SK-N-SH (cell line): Measurements from ENCODE around the gene CNOT11. TPM values are rescaled to one million over a fixed set of nuclear protein-coding genes. Genes with fewer than 3 reads are reported as not detected.

ENCODE experiments used
- CTCF ChIA-PET: fragments of 300-600, 350-600 bp; formaldehyde crosslinking; extraction: SDS; loops from one replicate; lab custom pipeline; 2021; lab: Yijun Ruan, JAX
- POLR2A ChIA-PET: fragments of 350-600 bp; sonication (Branson Sonifier 250); formaldehyde crosslinking; extraction: SDS; loops from one replicate; lab custom pipeline; 2020; ENCODE audit warnings: antibody characterized with exemption, inconsistent platforms; lab: Yijun Ruan, JAX
- DNase-seq: peaks from one replicate; pipeline ENCODE4 v3.0.0; 2012
- H2AFZ ChIP-seq: fragments of 200-600 bp; sonication (generic); 2 replicates; pipeline ENCODE4 v1.8.1; 2016; ENCODE audit warnings: antibody characterized with exemption, mild to moderate bottlenecking, low read depth
- H3F3A ChIP-seq: fragments of 200-600 bp; sonication (generic); replicated peaks from 2 replicates; pipeline ENCODE3; 2016; ENCODE audit warnings: antibody characterized with exemption, mild to moderate bottlenecking; ENCODE audit not compliant: insufficient read depth
- H3K27ac ChIP-seq, 2 experiments: fragments of 200-500 bp in 1 of 2; fragments of 200-600 bp in 1 of 2; sonication (Bioruptor generic) in 1 of 2; sonication (generic), shearing (Covaris generic) in 1 of 2; 2 replicates each; pipeline versions ENCODE4 v1.5.1 to v1.6.1; 2014 to 2016; ENCODE audit warnings: low read depth in 2 of 2, inconsistent platforms in 1 of 2, low read length in 1 of 2, mild to moderate bottlenecking in 1 of 2, mixed read lengths in 1 of 2
- H3K27me3 ChIP-seq: fragments of 200-600 bp; sonication (generic), shearing (Covaris generic); 2 replicates; pipeline ENCODE4 v1.6.1; 2016; ENCODE audit warnings: mixed run types; ENCODE audit not compliant: insufficient read depth
- H3K36me3 ChIP-seq, 2 experiments: fragments of 200-500 bp in 1 of 2; fragments of 200-600 bp in 1 of 2; sonication (Bioruptor generic) in 1 of 2; sonication (generic) in 1 of 2; replicated peaks in 1 of 2; 2 replicates each; pipeline versions ENCODE3 to v1.5.1; 2014 to 2016; ENCODE audit warnings: low read length in 1 of 2, mild to moderate bottlenecking in 1 of 2; ENCODE audit not compliant: insufficient read depth in 2 of 2, control insufficient read depth in 1 of 2
- H3K4me1 ChIP-seq, 2 experiments: fragments of 200-500 bp in 1 of 2; fragments of 200-600 bp in 1 of 2; sonication (Bioruptor generic) in 1 of 2; sonication (generic), shearing (Covaris generic) in 1 of 2; 2 replicates each; pipeline versions ENCODE4 v1.5.1 to v1.6.1; 2014 to 2016; ENCODE audit warnings: low read depth in 1 of 2, low read length in 1 of 2, mixed run types in 1 of 2; ENCODE audit not compliant: insufficient read depth in 2 of 2, control insufficient read depth in 1 of 2
- H3K4me2 ChIP-seq: fragments of 200-600 bp; sonication (generic), shearing (Covaris generic); 2 replicates; pipeline ENCODE4 v1.6.1; 2017; ENCODE audit warnings: mixed run types
- H3K4me3 ChIP-seq, 2 experiments: fragments of 200-500 bp in 1 of 2; fragments of 200-600 bp in 1 of 2; sonication (Bioruptor generic) in 1 of 2; sonication (generic), shearing (Covaris generic) in 1 of 2; 2 replicates each; pipeline versions ENCODE4 v1.5.1 to v1.8.1; 2014 to 2016; ENCODE audit warnings: low read depth in 2 of 2, inconsistent platforms in 1 of 2, low read length in 1 of 2, mild to moderate bottlenecking in 1 of 2, mixed read lengths in 1 of 2, moderate library complexity in 1 of 2
- H3K79me2 ChIP-seq: fragments of 200-600 bp; sonication (generic); 2 replicates; pipeline ENCODE4 v1.8.1; 2017; ENCODE audit warnings: mild to moderate bottlenecking; ENCODE audit not compliant: insufficient read depth
- H3K9ac ChIP-seq: fragments of 200-600 bp; sonication (generic); 2 replicates; pipeline ENCODE4 v1.6.1; 2017; ENCODE audit warnings: mixed run types
- H3K9me2 ChIP-seq: fragments of 200-600 bp; sonication (generic); 2 replicates; pipeline ENCODE4 v1.6.1; 2017; ENCODE audit warnings: mixed run types
- H3K9me3 ChIP-seq: fragments of 200-600 bp; sonication (generic); 2 replicates; pipeline ENCODE4 v1.6.1; 2017; ENCODE audit warnings: mixed run types, mild to moderate bottlenecking, moderate library complexity
- H4K20me1 ChIP-seq: fragments of 200-600 bp; sonication (generic); 2 replicates; pipeline ENCODE4 v1.6.1; 2017; ENCODE audit warnings: mild to moderate bottlenecking, mixed run types; ENCODE audit not compliant: insufficient read depth
- CHD2 ChIP-seq: fragments of 150-350 bp; IDR thresholded peaks from 2 replicates; pipeline ENCODE4 v1.6.1; 2018; ENCODE audit warnings: low read length; ENCODE audit not compliant: partially characterized antibody
- GABPA ChIP-seq: IDR thresholded peaks from 2 replicates; pipeline ENCODE4 v1.4.0; 2012; ENCODE audit warnings: low read depth, mild to moderate bottlenecking
- NFIC ChIP-seq: IDR thresholded peaks from 2 replicates; pipeline ENCODE4 v1.4.0; 2012; ENCODE audit warnings: borderline replicate concordance
- NRF1 ChIP-seq: IDR thresholded peaks from 2 replicates; pipeline ENCODE4 v1.6.1; 2012; ENCODE audit warnings: low read depth, mild to moderate bottlenecking, low read length
- PBX3 ChIP-seq: IDR thresholded peaks from 2 replicates; pipeline ENCODE4; 2012
- POLR2AphosphoS5 ChIP-seq: IDR thresholded peaks from 2 replicates; pipeline ENCODE4 v1.6.1; 2012; ENCODE audit warnings: low read depth, low read length
- RAD21 ChIP-seq: IDR thresholded peaks from 2 replicates; pipeline ENCODE4 v1.6.1; 2012; ENCODE audit warnings: mild to moderate bottlenecking, low read length
- REST ChIP-seq: IDR thresholded peaks from 2 replicates; pipeline ENCODE4 v1.6.1; 2012; ENCODE audit warnings: mild to moderate bottlenecking, low read depth, low read length, moderate library complexity
- RFX5 ChIP-seq: IDR thresholded peaks from 2 replicates; pipeline ENCODE4 v1.6.1; 2012; ENCODE audit warnings: mild to moderate bottlenecking, improper control_type of control experiment, low read length
- RXRA ChIP-seq: IDR thresholded peaks from 2 replicates; pipeline ENCODE4 v1.4.0; 2012; ENCODE audit warnings: low read depth, mild to moderate bottlenecking, borderline replicate concordance
- SIN3A ChIP-seq: IDR thresholded peaks from 2 replicates; pipeline ENCODE4 v1.6.1; 2012; ENCODE audit warnings: low read depth, mild to moderate bottlenecking, low read length, moderate library complexity, borderline replicate concordance
- TCF12 ChIP-seq: IDR thresholded peaks from 2 replicates; pipeline ENCODE4 v1.4.0; 2012
- ZBTB33 ChIP-seq: IDR thresholded peaks from 2 replicates; pipeline ENCODE4 v1.4.0; 2012; ENCODE audit warnings: low read depth, borderline replicate concordance
- WGBS: methylation state at CpG from one replicate; pipeline ENCODE4 v1.1.6; 2017; ENCODE audit warnings: low lambda C conversion rate; 5-methylcytosine and 5-hydroxymethylcytosine counted together
- polyA plus RNA-seq, 3 experiments: library from polyadenylated mRNA; depleted of rRNA; stranded (reverse); fragments of >200 nt; gene quantifications; 2 replicates each; pipeline ENCODE4 v1.2.3, GENCODE V29; 2012

Gene CNOT11
- polyA plus RNA-seq, 1 of the 3 experiments (the other 2 are of a cell fraction) = 38.4 TPM

GRCh38 chr2:101258804-101259203, 6.1 kb downstream of the CNOT11 start:
- Histone ChIP-seq H3K9me2 (no peaks in the 10 kb centered on the region), H3K4me2 (no peak overlapping the region), H3K4me3 (no peak overlapping the region), H3K27ac (no peak overlapping the region), H2AFZ (no peak overlapping the region), H3K79me2 (peaks cover 70% of the 10 kb centered on the region), H4K20me1 (peaks cover 12% of the 10 kb centered on the region; the same call in 1 of the 2 replicates), H3K36me3 (peaks cover 19 to 36% of the 10 kb centered on the region in 2 experiments), H3K27me3 (no peaks in the 10 kb centered on the region), H3K4me1 (peaks cover 3 to 10% of the 10 kb centered on the region in 2 experiments; a peak in 1 of 4 replicates), H3F3A (no peaks in the 10 kb centered on the region), H3K9me3 (no peaks in the 10 kb centered on the region), H3K9ac (no peak overlapping the region)
- WGBS = 97% methylated on average over 8 of the region's 8 CpGs
- no peak for DNase-seq
- ChIA-PET CTCF (interaction anchor here (1.1 kb wide), 1 partner anchor 9 kb away, joined by 3 read pairs; no protein-coding TSS in a partner anchor), POLR2A (no interaction called here)
- TF ChIP-seq ZBTB33 (no peak), RAD21 (no peak), RXRA (no peak), POLR2AphosphoS5 (no peak), SIN3A (no peak), GABPA (no peak), NRF1 (no peak)

- no peak overlapping the region for H3K4me2 ChIP-seq
- H3K79me2 ChIP-seq = peaks cover 48% of the 10 kb centered on the region
- H3K36me3 ChIP-seq = peaks cover 46 to 55% of the 10 kb centered on the region in 2 experiments
- no peaks in the 10 kb centered on the region for H3K4me1 ChIP-seq
- no peak for TF ChIP-seq TCF12
- TF ChIP-seq RFX5 = no peak
- TF ChIP-seq CHD2 = no peak
- TF ChIP-seq REST = no peak
- TF ChIP-seq NFIC = no peak
- no peak for TF ChIP-seq NRF1
- TF ChIP-seq PBX3 = no peak
- no peak for TF ChIP-seq RXRA
- no peak for DNase-seq
- ChIA-PET CTCF (interaction anchor here (1.0 kb wide), 1 partner anchor 47 kb away, joined by 3 read pairs; the partner anchor contains the start of gene RNF149), POLR2A (no interaction called here)
- no peaks in the 10 kb centered on the region for H3K9me3 ChIP-seq
- H3K27me3 ChIP-seq = no peaks in the 10 kb centered on the region
- WGBS = 94% methylated on average over 4 of the region's 4 CpGs
- H3K27ac ChIP-seq = no peak overlapping the region
- no peaks in the 10 kb centered on the region for H4K20me1 ChIP-seq
- H3K4me3 ChIP-seq = no peak overlapping the region
- H2AFZ ChIP-seq = no peak overlapping the region
- H3K9me2 ChIP-seq = no peaks in the 10 kb centered on the region
- no peaks in the 10 kb centered on the region for H3F3A ChIP-seq
- no peak overlapping the region for H3K9ac ChIP-seq
Observed at GRCh38 chr2:101262142-101262541, 9.5 kb downstream of the CNOT11 start.
